NCI-H748 (cell line): ENCODE data around the gene PCDHA10.
A peak's percentile ranks its signal among the peaks of the same experiment; 100 is the strongest.
"Not testable (repeated sequence)": the region's sequence is repeated elsewhere in the genome, so short reads cannot be mapped to it uniquely, and the experiment has no call there.

Experiments
- DNase-seq: peaks from one replicate; lab custom pipeline; 2025; ENCODE audit not compliant: unreplicated experiment; lab: John Stamatoyannopoulos, UW

The PCDHA10 gene

DNA sequence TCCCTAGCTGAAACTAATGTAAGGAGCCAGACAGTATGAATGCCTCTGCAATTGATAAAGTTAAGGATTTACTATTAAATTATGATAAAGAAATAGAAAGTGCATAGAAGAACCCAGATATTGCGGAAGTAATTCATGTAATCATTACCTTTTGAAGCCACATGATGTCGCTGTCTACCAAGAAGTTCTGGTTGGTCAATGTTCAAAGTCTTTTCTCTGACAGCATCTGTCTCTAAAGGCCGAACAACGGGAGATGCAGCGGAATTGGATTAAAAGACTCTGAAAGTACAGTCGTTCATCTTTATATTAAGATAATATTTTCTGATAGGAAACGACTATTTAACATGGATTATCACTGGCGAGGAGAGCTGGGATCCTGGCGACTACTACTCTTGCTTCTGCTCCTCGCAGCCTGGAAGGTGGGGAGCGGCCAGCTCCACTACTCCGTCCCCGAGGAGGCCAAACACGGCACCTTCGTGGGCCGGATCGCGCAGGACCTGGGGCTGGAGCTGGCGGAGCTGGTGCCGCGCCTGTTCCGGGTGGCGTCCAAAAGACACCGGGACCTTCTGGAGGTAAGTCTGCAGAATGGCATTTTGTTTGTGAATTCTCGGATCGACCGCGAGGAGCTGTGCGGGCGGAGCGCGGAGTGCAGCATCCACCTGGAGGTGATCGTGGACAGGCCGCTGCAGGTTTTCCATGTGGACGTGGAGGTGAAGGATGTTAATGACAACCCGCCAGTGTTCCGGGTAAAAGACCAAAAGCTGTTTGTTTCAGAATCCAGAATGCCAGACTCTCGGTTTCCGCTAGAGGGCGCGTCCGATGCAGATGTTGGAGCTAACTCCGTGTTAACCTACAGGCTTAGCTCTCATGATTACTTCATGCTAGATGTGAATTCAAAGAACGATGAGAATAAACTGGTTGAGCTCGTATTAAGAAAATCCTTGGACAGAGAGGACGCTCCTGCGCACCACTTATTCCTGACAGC, 14.4 kb upstream of the PCDHA10 start, which contains the start of gene PCDHA8:
Gene PCDHA8 (plus strand): TSS at position 210 of the 985 bp plus-strand sequence. CDS start 135 bp downstream, at position 345.
- DNase-seq: peak; percentile 88

- DNase-seq: no peak
Measured at GRCh38 chr5:140842798-140843733, 12.6 kb upstream of the PCDHA10 start.

- not testable (repeated sequence) for DNase-seq
Measured at GRCh38 chr5:140848139-140849102, 7.3 kb upstream of the PCDHA10 start, which contains the start of gene PCDHA9. PCDHA9 (plus strand) TSS chr5:140848382; CDS start chr5:140848496, 114 bp downstream.

GRCh38 chr5:140849831-140850634, 5.7 kb upstream of the PCDHA10 start:
- DNase-seq: not testable (repeated sequence)

- DNase-seq: no peak
Measured at GRCh38 chr5:140857177-140857986, 1.7 kb downstream of the PCDHA10 start.

GRCh38 chr5:140857987-140858240, 2.2 kb downstream of the PCDHA10 start:
- no peak for DNase-seq

DNA sequence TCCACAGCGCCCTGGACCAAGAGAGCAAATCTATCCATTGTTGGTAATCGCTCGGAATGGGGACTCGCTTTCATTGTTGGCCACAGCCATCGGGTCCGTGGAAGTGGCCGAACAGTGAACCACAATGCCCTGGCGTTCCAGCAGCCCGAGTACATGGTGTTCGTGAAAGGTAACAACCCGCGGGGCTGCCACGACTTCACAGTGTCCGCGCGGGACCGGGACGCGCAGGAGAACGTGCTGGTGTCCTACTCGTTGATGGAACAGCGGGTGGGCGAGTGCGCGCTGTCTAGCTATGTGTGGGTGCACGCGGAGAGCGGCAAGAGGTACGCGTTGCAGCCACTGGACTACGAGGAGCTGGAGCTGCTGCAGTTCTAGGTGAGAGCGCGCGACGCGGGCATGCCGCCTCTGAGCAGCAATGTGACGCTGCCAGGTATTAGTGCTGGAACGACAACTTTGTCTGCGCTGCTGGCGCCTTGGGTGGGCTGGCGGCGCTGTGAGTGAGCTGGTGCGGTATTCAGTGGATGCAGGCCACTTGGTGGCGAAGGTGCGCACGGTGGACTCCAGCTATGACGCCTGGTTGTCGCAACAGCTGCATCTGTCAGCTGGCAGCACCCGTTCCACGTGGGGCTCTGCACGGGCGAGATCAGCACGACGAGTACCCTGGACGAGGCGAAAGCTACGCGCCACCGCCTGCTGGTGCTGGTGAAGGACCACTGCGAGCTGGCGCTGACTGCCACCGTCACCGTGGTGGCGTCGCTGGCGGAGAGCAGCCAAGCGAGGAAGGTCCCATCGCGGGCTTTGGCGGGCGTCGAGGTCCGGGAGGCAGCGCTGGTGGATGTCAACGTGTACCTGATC, 7.0 kb downstream of the PCDHA10 start:
- no peak for DNase-seq

DNA sequence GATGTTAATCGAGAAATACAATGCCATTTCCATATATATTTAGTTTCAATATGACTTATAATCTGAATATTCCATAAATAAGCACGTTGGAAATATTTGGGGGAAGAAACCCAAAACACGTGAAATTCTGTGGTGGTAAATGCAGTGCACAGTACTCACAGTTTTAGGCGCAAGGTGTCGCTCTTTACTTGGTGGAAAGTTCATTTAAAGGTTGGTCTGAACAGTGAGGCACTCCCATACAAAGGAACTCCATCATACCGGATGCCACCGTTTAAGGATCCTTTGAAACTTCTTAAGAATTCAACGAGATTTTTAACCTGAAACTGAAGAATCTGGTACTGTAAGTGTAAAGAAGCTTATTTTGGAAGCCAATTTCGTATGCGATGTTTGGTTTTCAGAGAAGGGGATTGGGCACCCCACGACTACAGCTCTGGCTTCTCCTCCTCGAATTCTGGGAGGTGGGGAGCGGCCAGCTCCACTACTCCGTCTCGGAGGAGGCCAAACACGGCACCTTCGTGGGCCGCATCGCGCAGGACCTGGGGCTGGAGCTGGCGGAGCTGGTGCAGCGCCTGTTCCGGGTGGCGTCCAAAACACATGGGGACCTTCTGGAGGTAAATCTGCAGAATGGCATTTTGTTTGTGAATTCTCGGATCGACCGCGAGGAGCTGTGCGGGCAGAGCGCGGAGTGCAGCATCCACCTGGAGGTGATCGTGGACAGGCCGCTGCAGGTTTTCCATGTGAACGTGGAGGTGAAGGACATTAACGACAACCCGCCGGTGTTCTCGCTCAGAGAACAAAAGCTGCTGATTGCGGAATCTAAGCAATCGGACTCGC, 13.2 kb downstream of the PCDHA10 start, which contains the start of gene PCDHA11:
Gene PCDHA11 (plus strand): TSS at position 237 of the 834 bp plus-strand sequence. CDS start 147 bp downstream, at position 384.
- DNase-seq: peak; percentile 92

DNA sequence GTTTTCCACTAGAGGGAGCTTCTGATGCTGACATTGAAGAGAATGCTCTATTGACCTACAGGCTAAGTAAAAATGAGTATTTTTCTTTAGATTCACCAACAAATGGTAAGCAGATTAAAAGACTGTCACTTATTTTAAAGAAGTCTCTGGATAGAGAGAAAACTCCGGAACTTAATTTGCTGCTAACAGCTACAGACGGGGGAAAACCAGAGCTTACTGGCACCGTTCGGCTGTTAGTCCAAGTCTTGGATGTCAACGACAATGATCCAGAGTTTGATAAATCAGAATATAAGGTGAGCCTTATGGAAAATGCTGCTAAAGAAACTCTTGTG, 13.8 kb downstream of the PCDHA10 start:
- DNase-seq: no peak

- no peak for DNase-seq
Measured at GRCh38 chr5:140870221-140871201, 14.8 kb downstream of the PCDHA10 start.

DNA sequence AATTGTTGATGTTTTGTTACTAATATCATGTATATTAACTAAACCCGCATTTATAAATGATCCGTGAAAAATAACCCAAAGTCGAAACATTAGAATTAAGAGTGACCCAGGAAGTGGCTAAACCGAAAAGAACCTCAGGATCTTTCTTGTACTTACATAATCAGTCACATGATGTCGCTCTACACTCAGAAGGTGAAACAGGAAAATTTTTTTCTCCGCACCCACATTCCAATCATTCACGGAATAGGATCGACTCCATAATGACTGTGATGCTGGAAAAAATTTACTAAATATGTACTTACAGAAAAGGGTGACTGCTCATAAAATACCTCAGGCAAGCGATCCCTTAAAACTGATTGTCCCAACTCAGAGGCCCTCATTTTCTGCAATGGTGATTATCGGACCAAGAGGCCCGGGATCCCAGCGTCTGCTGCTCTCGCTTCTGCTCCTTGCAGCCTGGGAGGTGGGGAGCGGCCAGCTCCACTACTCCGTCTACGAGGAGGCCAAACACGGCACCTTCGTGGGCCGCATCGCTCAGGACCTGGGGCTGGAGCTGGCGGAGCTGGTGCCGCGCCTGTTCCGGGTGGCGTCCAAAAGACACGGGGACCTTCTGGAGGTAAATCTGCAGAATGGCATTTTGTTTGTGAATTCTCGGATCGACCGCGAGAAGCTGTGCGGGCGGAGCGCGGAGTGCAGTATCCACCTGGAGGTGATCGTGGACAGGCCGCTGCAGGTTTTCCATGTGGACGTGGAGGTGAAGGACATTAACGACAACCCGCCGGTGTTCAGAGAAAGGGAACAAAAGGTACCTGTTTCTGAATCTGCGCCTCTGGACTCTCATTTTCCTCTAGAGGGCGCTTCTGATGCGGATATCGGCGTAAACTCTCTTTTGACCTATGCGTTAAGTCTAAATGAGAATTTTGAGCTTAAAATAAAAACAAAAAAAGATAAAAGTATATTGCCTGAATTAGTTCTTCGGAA, 19.7 kb downstream of the PCDHA10 start, which contains the start of gene PCDHA12:
Gene PCDHA12 (plus strand): TSS at position 224 of the 981 bp plus-strand sequence. CDS start 165 bp downstream, at position 389.
- DNase-seq: no peak

- not testable (repeated sequence) for DNase-seq
Measured at GRCh38 chr5:140876541-140877261, 21.0 kb downstream of the PCDHA10 start.

DNA sequence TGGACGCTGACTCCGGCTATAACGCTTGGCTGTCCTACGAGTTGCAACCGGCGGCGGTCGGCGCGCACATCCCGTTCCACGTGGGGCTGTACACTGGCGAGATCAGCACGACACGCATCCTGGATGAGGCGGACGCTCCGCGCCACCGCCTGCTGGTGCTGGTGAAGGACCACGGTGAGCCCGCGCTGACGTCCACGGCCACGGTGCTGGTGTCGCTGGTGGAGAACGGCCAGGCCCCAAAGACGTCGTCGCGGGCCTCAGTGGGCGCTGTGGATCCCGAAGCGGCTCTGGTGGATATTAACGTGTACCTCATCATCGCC, 21.5 kb downstream of the PCDHA10 start:
- no peak for DNase-seq
